ENCODE data around the gene ARHGAP10.

Gene ARHGAP10

GRCh38 chr4:147824316-147824715, 92.4 kb downstream of the ARHGAP10 start:
- in situ Hi-C loops (cut with MboI; ENCODE audit: low sequenced_read_pairs): no loop called here

- in situ Hi-C loops (cut with MboI; ENCODE audit: low sequenced_read_pairs): no loop called here
These were observed 93.0 kb downstream of the ARHGAP10 start for GRCh38 chr4:147824884-147825283.

- in situ Hi-C loops (cut with MboI; ENCODE audit: low sequenced_read_pairs): no loop called here
These were observed 93.8 kb downstream of the ARHGAP10 start for GRCh38 chr4:147825451-147826287.

GRCh38 chr4:147826288-147826646, 94.4 kb downstream of the ARHGAP10 start:
- in situ Hi-C loops (cut with MboI; ENCODE audit: low sequenced_read_pairs): no loop called here

GRCh38 chr4:147828331-147828905, 96.5 kb downstream of the ARHGAP10 start:
- in situ Hi-C loops (cut with MboI; ENCODE audit: low sequenced_read_pairs): no loop called here

GRCh38 chr4:147829401-147830101, 97.7 kb downstream of the ARHGAP10 start:
- in situ Hi-C loops (cut with MboI; ENCODE audit: low sequenced_read_pairs): no loop called here

GRCh38 chr4:147830102-147830463, 98.2 kb downstream of the ARHGAP10 start:
- in situ Hi-C loops (cut with MboI; ENCODE audit: low sequenced_read_pairs): no loop called here

GRCh38 chr4:147830987-147831386, 99.1 kb downstream of the ARHGAP10 start:
- in situ Hi-C loops (cut with MboI; ENCODE audit: low sequenced_read_pairs): no loop called here

GRCh38 chr4:147831551-147832171, 99.8 kb downstream of the ARHGAP10 start:
- in situ Hi-C loops (cut with MboI; ENCODE audit: low sequenced_read_pairs): no loop called here

GRCh38 chr4:147833254-147833653, 101.4 kb downstream of the ARHGAP10 start:
- in situ Hi-C loops (cut with MboI; ENCODE audit: low sequenced_read_pairs): no loop called here

- in situ Hi-C loops (cut with MboI; ENCODE audit: low sequenced_read_pairs): no loop called here
These were observed 101.9 kb downstream of the ARHGAP10 start for GRCh38 chr4:147833741-147834140.

- in situ Hi-C loops (cut with MboI; ENCODE audit: low sequenced_read_pairs): no loop called here
These were observed 102.6 kb downstream of the ARHGAP10 start for GRCh38 chr4:147834480-147834879.

- in situ Hi-C loops (cut with MboI; ENCODE audit: low sequenced_read_pairs): no loop called here
These were observed 104.9 kb downstream of the ARHGAP10 start for GRCh38 chr4:147836807-147837206.

- in situ Hi-C loops (cut with MboI; ENCODE audit: low sequenced_read_pairs): no loop called here
These were observed 105.5 kb downstream of the ARHGAP10 start for GRCh38 chr4:147837435-147837834.

GRCh38 chr4:147837854-147838253, 106.0 kb downstream of the ARHGAP10 start:
- in situ Hi-C loops (cut with MboI; ENCODE audit: low sequenced_read_pairs): no loop called here

GRCh38 chr4:147839200-147839599, 107.3 kb downstream of the ARHGAP10 start:
- in situ Hi-C loops (cut with MboI; ENCODE audit: low sequenced_read_pairs): no loop called here

GRCh38 chr4:147839663-147840062, 107.8 kb downstream of the ARHGAP10 start:
- in situ Hi-C loops (cut with MboI; ENCODE audit: low sequenced_read_pairs): no loop called here

- in situ Hi-C loops (cut with MboI; ENCODE audit: low sequenced_read_pairs): no loop called here
These were observed 109.2 kb downstream of the ARHGAP10 start for GRCh38 chr4:147840838-147841738.

- in situ Hi-C loops (cut with MboI; ENCODE audit: low sequenced_read_pairs): no loop called here
These were observed 110.7 kb downstream of the ARHGAP10 start for GRCh38 chr4:147842573-147842972.

GRCh38 chr4:147843162-147843561, 111.3 kb downstream of the ARHGAP10 start:
- in situ Hi-C loops (cut with MboI; ENCODE audit: low sequenced_read_pairs): no loop called here

- in situ Hi-C loops (cut with MboI; ENCODE audit: low sequenced_read_pairs): no loop called here
These were observed 112.9 kb downstream of the ARHGAP10 start for GRCh38 chr4:147844781-147845180.

Data from HL-60/S4 (cell line).